ENCODE data around the gene TMEM192. TPM values are rescaled to one million over a fixed set of nuclear protein-coding genes. Genes with fewer than 3 reads are reported as not detected.

TMEM192 gene
- total and polyA plus RNA-seq, 2 of the 8 experiments (the other 6 are each of a cell fraction or from before 2014, with no cell fraction given), result 7.3 to 10.9 TPM

DNA sequence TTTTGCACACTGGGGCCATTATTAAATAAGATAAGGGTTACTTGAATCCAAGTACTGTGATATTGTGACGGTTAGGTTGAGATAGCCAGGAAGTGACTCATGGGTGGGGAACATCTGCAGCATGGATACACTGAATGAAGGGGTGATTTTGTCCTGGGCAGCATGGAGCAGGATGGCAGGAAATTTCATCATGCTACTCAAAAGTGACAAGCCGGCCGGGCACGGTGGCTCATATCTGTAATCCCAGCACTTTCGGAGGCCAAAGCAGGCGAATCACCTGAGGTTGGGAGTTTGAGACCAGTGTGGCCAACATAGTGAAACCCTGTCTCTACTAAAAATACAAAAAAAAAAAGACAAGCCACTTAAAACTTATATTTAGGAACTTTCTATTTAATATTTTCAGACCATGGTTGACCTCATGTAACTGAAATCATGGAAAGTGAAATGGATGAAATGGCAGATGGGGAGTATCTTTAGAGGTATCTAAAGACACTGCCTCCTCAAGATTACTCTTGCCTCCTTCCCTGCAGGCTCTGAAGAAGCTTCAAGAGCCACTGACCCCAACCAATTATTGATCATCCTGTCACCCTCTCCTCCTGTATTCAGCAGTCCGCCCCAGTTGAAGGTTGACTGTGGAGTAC is 84.8 kb downstream of the TMEM192 start:
- Histone ChIP-seq H3K27me3 (replicated peaks in 1 of 4; ENCODE audit: control insufficient read depth in 3 of 4, extremely low read depth in 1 of 4, insufficient read depth in 3 of 4, low read length in 3 of 4) (no peaks in the 10 kb centered on the region), H2BK12ac (ENCODE audit: low read depth, low read length) (no peak overlapping the region), H3K36me3 (ENCODE audit: control insufficient read depth in 2 of 4, insufficient read depth in 4 of 4, low read length in 3 of 4) (no peaks in the 10 kb centered on the region), H3K4me1 (replicated peaks in 1 of 4; ENCODE audit: control insufficient read depth in 3 of 4, insufficient read depth in 4 of 4, low read length in 3 of 4) (no peaks in the 10 kb centered on the region), H2BK120ac (replicated peaks; ENCODE audit: low read depth, low read length) (no peak overlapping the region), H3K23me2 (ENCODE audit: low read depth, low read length) (no peaks in the 10 kb centered on the region), H2BK15ac (ENCODE audit: low read length) (no peak overlapping the region), H3K79me1 (ENCODE audit: low read depth, low read length) (no peaks in the 10 kb centered on the region), H4K20me1 (replicated peaks in 1 of 2; ENCODE audit: control insufficient read depth in 1 of 2, insufficient read depth in 2 of 2, low read length in 2 of 2) (no peaks in the 10 kb centered on the region), H2AK5ac (ENCODE audit: low read depth, low read length) (no peak overlapping the region), H2BK5ac (ENCODE audit: low read depth, low read length) (no peak overlapping the region), H2BK20ac (ENCODE audit: low read length) (no peak overlapping the region), H4K8ac (ENCODE audit: extremely low read depth, insufficient read depth, low read length) (no peak overlapping the region), H3K56ac (replicated peaks; ENCODE audit: insufficient read length, low read depth, low read length) (no peak overlapping the region), H3K27ac (ENCODE audit: low read depth, low read length) (no peak overlapping the region), H3K79me2 (ENCODE audit: control insufficient read depth in 1 of 2, insufficient read depth in 2 of 2, low read length in 2 of 2) (no peaks in the 10 kb centered on the region), H3K9me3 (ENCODE audit: insufficient read depth in 2 of 2, low read depth in 1 of 2, low read length in 1 of 2) (no peaks in the 10 kb centered on the region; a peak in 1 of 4 replicates), H3K9ac (replicated peaks in 1 of 4; ENCODE audit: extremely low read depth in 1 of 4, low read depth in 3 of 4, low read length in 3 of 4) (no peak overlapping the region), H3K4me2 (ENCODE audit: insufficient read depth in 1 of 2, low read depth in 2 of 2, low read length in 2 of 2) (no peak overlapping the region), H4K5ac (ENCODE audit: insufficient read length, low read depth, low read length) (no peak overlapping the region), H3K23ac (ENCODE audit: insufficient read length) (no peak overlapping the region), H4K91ac (replicated peaks; ENCODE audit: insufficient read length, low read length) (no peak overlapping the region), H3K4me3 (ENCODE audit: extremely low read depth in 1 of 4, insufficient read depth in 2 of 4, low read depth in 3 of 4, low read length in 4 of 4) (no peak overlapping the region), H3K14ac (ENCODE audit: insufficient read length) (no peak overlapping the region), H3K4ac (replicated peaks; ENCODE audit: insufficient read length, low read depth, low read length) (no peak overlapping the region), H3K18ac (ENCODE audit: extremely low read depth, low read length) (no peak overlapping the region), H2AFZ (ENCODE audit: low read length) (no peak overlapping the region; the same call in 1 of the 2 replicates)
- TF ChIP-seq SP2 (IDR thresholded peaks at IDR 0.05; ENCODE audit: low read length), result no peak
- TF ChIP-seq SAP30 (IDR thresholded peaks at IDR 0.05; ENCODE audit: insufficient read depth, insufficient replicate concordance, low read length), result no peak
- no peak for TF ChIP-seq SUZ12 (IDR thresholded peaks at IDR 0.05; ENCODE audit: low read length)
- no peak for TF ChIP-seq PHF8 (conservative IDR thresholded peaks at IDR 0.05; ENCODE audit: low read depth, low read length)
- CTCF ChIA-PET (ENCODE audit: partially characterized antibody), result interaction anchor here (0.8 to 4.4 kb wide), 2 partner anchors 11 to 95 kb away, joined by 3 to 14 read pairs; no protein-coding TSS in a partner anchor
- POLR2A ChIA-PET (ENCODE audit: partially characterized antibody), result no interaction called here
- FAIRE-seq (no peak), DNase-seq (ENCODE audit: low read depth in 1 of 2, low spot score in 2 of 2) (no peak)
- WGBS, 2 experiments (ENCODE audit: extremely low coverage in 1 of 2, insufficient coverage in 1 of 2, insufficient read length in 1 of 2, insufficient replicate concordance in 2 of 2, low coverage in 1 of 2, low lambda C conversion rate in 2 of 2, missing lambda C conversion rate in 1 of 2), result 95% methylated on average over 7 of the region's 7 CpGs; no CpG with 5 or more reads in 1 of the 2 experiments

Measured in H1 (cell line).